Activated CD4-positive, alpha-beta T cell treated with anti-CD3 and anti-CD28 coated beads, Interleukin-2, amount 10 ng/mL, durations not matched to agents 7 days and 5 days (primary cell): Measurements from ENCODE around the gene DOCK2. TPM values are rescaled to one million over a fixed set of nuclear protein-coding genes. Genes with fewer than 3 reads are reported as not detected.

Source experiments
- CTCF ChIA-PET: fragments of 350-600 bp; sonication (Branson Sonifier 250); formaldehyde crosslinking; loops from one replicate; lab custom pipeline; 2021; ENCODE audit warnings: antibody characterized with exemption; lab: Charles Lee
- POLR2A ChIA-PET: fragments of 350-600 bp; sonication (Branson Sonifier 250); formaldehyde crosslinking; loops from one replicate; lab custom pipeline; 2021; ENCODE audit warnings: antibody characterized with exemption; lab: Charles Lee
- DNase-seq: peaks from one replicate; pipeline ENCODE4 v3.0.0-alpha.2; 2020
- H3K27ac Mint-ChIP-seq: one replicate; pipeline ENCODE4 v1.8.0; 2021; ENCODE audit warnings: mild to moderate bottlenecking, moderate library complexity, mixed read lengths
- H3K27me3 Mint-ChIP-seq: one replicate; pipeline ENCODE4 v1.8.0; 2021; ENCODE audit warnings: mixed read lengths
- H3K36me3 Mint-ChIP-seq: one replicate; pipeline ENCODE4 v1.8.0; 2021; ENCODE audit warnings: low read depth, mixed read lengths
- H3K4me1 Mint-ChIP-seq: one replicate; pipeline ENCODE4 v1.8.0; 2021; ENCODE audit warnings: mixed read lengths
- H3K4me3 Mint-ChIP-seq: one replicate; pipeline ENCODE4 v1.8.0; 2021; ENCODE audit warnings: mild to moderate bottlenecking, moderate library complexity, mixed read lengths
- H3K9me3 Mint-ChIP-seq: one replicate; pipeline ENCODE4 v1.8.0; 2021; ENCODE audit warnings: mixed read lengths
- total RNA-seq, 2 experiments: library from RNA; stranded (reverse); gene quantifications; one replicate each; pipeline ENCODE4 v1.2.3, GENCODE V29; 2021

The DOCK2 gene
- total RNA-seq, 2 experiments from 2014 or later = 270 to 300 TPM

- H3K27me3 Mint-ChIP-seq = no peaks in the 10 kb centered on the region
- POLR2A ChIA-PET = no interaction called here
- H3K4me1 Mint-ChIP-seq = peaks cover 12% of the 10 kb centered on the region
Measured at GRCh38 chr5:169904508-169904907, 267.4 kb downstream of the DOCK2 start.

GRCh38 chr5:169905017-169905416 lies 267.9 kb downstream of the DOCK2 start:
- H3K4me3 Mint-ChIP-seq = no peak overlapping the region
- peaks cover 12% of the 10 kb centered on the region for H3K4me1 Mint-ChIP-seq
- CTCF ChIA-PET = interaction anchor here (0.6 kb wide), 1 partner anchor 55 kb away, joined by 3 read pairs; no protein-coding TSS in a partner anchor
- POLR2A ChIA-PET = no interaction called here
- DNase-seq = no peak
- no peaks in the 10 kb centered on the region for H3K27me3 Mint-ChIP-seq
- no peaks in the 10 kb centered on the region for H3K9me3 Mint-ChIP-seq
- no peak overlapping the region for H3K27ac Mint-ChIP-seq
- H3K36me3 Mint-ChIP-seq = peaks cover 16% of the 10 kb centered on the region

More at GRCh38 chr5:169904508-169904907, 267.4 kb downstream of the DOCK2 start:
- CTCF ChIA-PET = interaction anchor here (0.6 kb wide), 2 partner anchors 18 to 55 kb away, joined by 3 read pairs; no protein-coding TSS in a partner anchor
- no peak overlapping the region for H3K27ac Mint-ChIP-seq
- no peak overlapping the region for H3K4me3 Mint-ChIP-seq
- H3K9me3 Mint-ChIP-seq = no peaks in the 10 kb centered on the region
- DNase-seq = no peak
- peaks cover 20% of the 10 kb centered on the region for H3K36me3 Mint-ChIP-seq

GRCh38 chr5:169906745-169907649 lies 269.9 kb downstream of the DOCK2 start:
- Mint-ChIP-seq H3K36me3 (peaks cover under 1% of the 10 kb centered on the region), H3K27ac (no peak overlapping the region), H3K27me3 (no peaks in the 10 kb centered on the region), H3K4me3 (no peak overlapping the region), H3K9me3 (no peaks in the 10 kb centered on the region), H3K4me1 (peaks cover under 1% of the 10 kb centered on the region)
- no peak for DNase-seq
- ChIA-PET CTCF (interaction anchor here (1.5 kb wide), 1 partner anchor 11 kb away, joined by 6 read pairs; no protein-coding TSS in a partner anchor), POLR2A (interaction anchor here (0.5 kb wide), 1 partner anchor 14 kb away, joined by 3 read pairs; no protein-coding TSS in a partner anchor)

DNA sequence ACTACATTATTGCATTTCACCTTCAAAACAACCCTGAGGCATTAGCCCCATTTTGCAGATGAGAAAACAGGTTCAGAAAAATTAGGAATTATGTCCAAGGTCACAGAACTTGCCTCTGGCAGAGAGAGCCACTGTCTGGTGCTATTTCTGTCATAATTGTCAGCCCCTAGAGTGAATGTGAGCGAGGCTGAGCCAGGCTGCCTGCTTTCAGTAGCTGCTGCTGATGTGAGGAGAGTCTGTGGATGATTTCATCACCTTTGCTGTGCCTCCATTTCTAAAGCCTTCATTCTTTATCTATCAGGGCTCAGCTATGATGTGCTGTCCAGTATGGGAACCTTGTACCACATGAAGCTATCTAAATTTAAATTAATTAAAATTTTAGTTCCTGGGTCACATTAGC lies 271.8 kb downstream of the DOCK2 start:
- no peaks in the 10 kb centered on the region for H3K27me3 Mint-ChIP-seq
- no peak overlapping the region for H3K4me3 Mint-ChIP-seq
- ChIA-PET CTCF (interaction anchor here (1.0 kb wide), 1 partner anchor 8 kb away, joined by 3 read pairs; no protein-coding TSS in a partner anchor), POLR2A (no interaction called here)
- H3K27ac Mint-ChIP-seq = no peak overlapping the region
- no peak for DNase-seq
- H3K9me3 Mint-ChIP-seq = no peaks in the 10 kb centered on the region
- peaks cover 4% of the 10 kb centered on the region for H3K36me3 Mint-ChIP-seq
- no peaks in the 10 kb centered on the region for H3K4me1 Mint-ChIP-seq

GRCh38 chr5:169909945-169910344 lies 272.9 kb downstream of the DOCK2 start:
- POLR2A ChIA-PET = no interaction called here
- no peaks in the 10 kb centered on the region for H3K4me1 Mint-ChIP-seq
- DNase-seq = no peak
- CTCF ChIA-PET = no interaction called here
- no peak overlapping the region for H3K4me3 Mint-ChIP-seq
- no peaks in the 10 kb centered on the region for H3K9me3 Mint-ChIP-seq
- H3K27ac Mint-ChIP-seq = no peak overlapping the region
- H3K27me3 Mint-ChIP-seq = no peaks in the 10 kb centered on the region
- peaks cover 8% of the 10 kb centered on the region for H3K36me3 Mint-ChIP-seq

DNA sequence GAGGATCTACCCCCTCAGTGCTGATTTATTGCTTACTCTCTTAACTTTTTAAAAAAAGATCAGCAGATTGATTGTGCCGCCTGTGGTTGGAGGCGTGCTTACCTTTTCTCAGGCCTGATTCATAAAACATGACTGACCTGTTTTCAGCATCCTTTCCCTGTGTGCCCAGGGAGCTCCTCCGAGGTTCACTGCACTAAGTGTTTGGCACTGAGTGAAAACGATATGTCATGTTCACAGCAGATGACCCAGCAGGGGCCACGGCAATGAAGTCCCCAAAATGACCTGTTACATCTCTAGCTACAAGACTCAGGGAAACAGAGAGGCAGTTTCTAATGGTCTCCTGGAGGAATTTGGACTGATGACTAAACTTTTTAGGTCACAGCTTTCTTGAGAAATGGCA lies 273.3 kb downstream of the DOCK2 start:
- Mint-ChIP-seq H3K27ac (no peak overlapping the region), H3K4me3 (no peak overlapping the region), H3K36me3 (peaks cover 8% of the 10 kb centered on the region), H3K9me3 (no peaks in the 10 kb centered on the region), H3K27me3 (no peaks in the 10 kb centered on the region), H3K4me1 (no peaks in the 10 kb centered on the region)
- CTCF ChIA-PET = no interaction called here
- POLR2A ChIA-PET = no interaction called here
- no peak for DNase-seq

DNA sequence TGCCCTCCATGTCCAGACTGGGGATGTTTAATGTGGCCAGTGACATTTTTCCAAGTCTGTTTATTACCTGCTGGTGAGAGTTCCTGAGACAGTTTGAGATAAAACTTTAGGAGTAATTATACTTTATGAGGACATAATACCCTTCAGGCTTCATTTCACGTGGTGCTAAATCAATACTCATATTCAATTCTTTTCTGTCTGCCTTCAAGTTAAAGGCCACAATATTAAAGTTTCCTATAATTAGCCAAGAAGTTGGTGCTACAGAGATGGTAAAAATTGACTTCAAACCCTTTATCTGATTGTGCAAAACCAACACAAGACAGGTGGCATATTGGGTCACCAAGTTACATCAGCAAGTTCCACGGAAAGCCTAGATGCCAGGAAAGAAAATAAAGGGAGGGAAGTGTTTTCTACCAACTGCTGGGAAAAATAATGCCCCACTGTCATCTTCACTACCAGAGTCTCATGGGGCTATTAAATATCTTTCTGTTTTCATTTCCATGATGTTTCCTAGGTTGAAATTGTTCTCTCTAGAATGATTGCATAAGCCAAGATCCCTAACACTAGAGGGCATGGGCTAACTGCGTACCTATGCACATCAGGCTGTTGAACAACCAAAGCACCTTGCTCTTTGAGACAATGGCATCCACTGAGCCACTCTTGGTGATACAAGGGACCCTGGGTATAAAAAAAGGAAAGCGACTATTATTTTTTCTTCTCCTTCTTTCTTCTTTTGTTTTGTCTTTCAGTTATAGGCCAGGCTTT lies 274.6 kb downstream of the DOCK2 start:
- Mint-ChIP-seq H3K9me3 (no peaks in the 10 kb centered on the region), H3K4me3 (no peak overlapping the region), H3K27me3 (no peaks in the 10 kb centered on the region), H3K4me1 (no peaks in the 10 kb centered on the region), H3K36me3 (peaks cover 13% of the 10 kb centered on the region), H3K27ac (no peak overlapping the region)
- DNase-seq = no peak
- CTCF ChIA-PET = no interaction called here
- POLR2A ChIA-PET = no interaction called here

GRCh38 chr5:169913479-169913878 lies 276.4 kb downstream of the DOCK2 start:
- Mint-ChIP-seq H3K36me3 (peaks cover 17% of the 10 kb centered on the region), H3K27ac (no peak overlapping the region), H3K4me3 (no peak overlapping the region), H3K4me1 (no peaks in the 10 kb centered on the region), H3K27me3 (no peaks in the 10 kb centered on the region), H3K9me3 (no peaks in the 10 kb centered on the region)
- CTCF ChIA-PET = interaction anchor here (1.0 kb wide), 1 partner anchor 14 kb away, joined by 3 read pairs; no protein-coding TSS in a partner anchor
- DNase-seq = no peak
- POLR2A ChIA-PET = no interaction called here

- Mint-ChIP-seq H3K4me3 (no peak overlapping the region), H3K27me3 (no peaks in the 10 kb centered on the region), H3K27ac (no peak overlapping the region), H3K4me1 (no peaks in the 10 kb centered on the region), H3K9me3 (no peaks in the 10 kb centered on the region), H3K36me3 (peaks cover 18% of the 10 kb centered on the region)
- POLR2A ChIA-PET = no interaction called here
- CTCF ChIA-PET = no interaction called here
- DNase-seq = no peak
Measured at GRCh38 chr5:169914766-169915165, 277.7 kb downstream of the DOCK2 start.

GRCh38 chr5:169917500-169917899 lies 280.4 kb downstream of the DOCK2 start:
- Mint-ChIP-seq H3K36me3 (peaks cover 17% of the 10 kb centered on the region), H3K4me3 (no peak overlapping the region), H3K27ac (no peak overlapping the region), H3K9me3 (no peaks in the 10 kb centered on the region), H3K27me3 (no peaks in the 10 kb centered on the region), H3K4me1 (no peaks in the 10 kb centered on the region)
- ChIA-PET CTCF (interaction anchor here (1.2 kb wide), 1 partner anchor 9 kb away, joined by 3 read pairs; no protein-coding TSS in a partner anchor), POLR2A (no interaction called here)
- no peak for DNase-seq

- no peak for DNase-seq
- H3K27ac Mint-ChIP-seq = no peak overlapping the region
- no peaks in the 10 kb centered on the region for H3K9me3 Mint-ChIP-seq
- H3K27me3 Mint-ChIP-seq = no peaks in the 10 kb centered on the region
- peaks cover 17% of the 10 kb centered on the region for H3K36me3 Mint-ChIP-seq
- no peaks in the 10 kb centered on the region for H3K4me1 Mint-ChIP-seq
- CTCF ChIA-PET = no interaction called here
- POLR2A ChIA-PET = no interaction called here
- H3K4me3 Mint-ChIP-seq = no peak overlapping the region
Measured at GRCh38 chr5:169918228-169918627, 281.2 kb downstream of the DOCK2 start.

- Mint-ChIP-seq H3K4me1 (no peaks in the 10 kb centered on the region), H3K4me3 (no peak overlapping the region), H3K27me3 (no peaks in the 10 kb centered on the region), H3K36me3 (peaks cover 13% of the 10 kb centered on the region), H3K9me3 (no peaks in the 10 kb centered on the region), H3K27ac (no peak overlapping the region)
- DNase-seq = no peak
- CTCF ChIA-PET = interaction anchor here (0.6 kb wide), 1 partner anchor 91 kb away, joined by 3 read pairs; no protein-coding TSS in a partner anchor
- POLR2A ChIA-PET = no interaction called here
Measured at GRCh38 chr5:169920474-169920873, 283.4 kb downstream of the DOCK2 start.

GRCh38 chr5:169921384-169921783 lies 284.3 kb downstream of the DOCK2 start:
- ChIA-PET CTCF (no interaction called here), POLR2A (no interaction called here)
- H3K4me1 Mint-ChIP-seq = no peaks in the 10 kb centered on the region
- H3K36me3 Mint-ChIP-seq = peaks cover 9% of the 10 kb centered on the region
- H3K27ac Mint-ChIP-seq = no peak overlapping the region
- no peaks in the 10 kb centered on the region for H3K9me3 Mint-ChIP-seq
- no peak for DNase-seq
- H3K27me3 Mint-ChIP-seq = no peaks in the 10 kb centered on the region
- H3K4me3 Mint-ChIP-seq = no peak overlapping the region
